HEK293 (cell line): ENCODE measurements around the gene KCNC4.

Experiments used
- CTCF ChIP-seq: fragments of 450-650 bp; formaldehyde crosslinking; IDR thresholded peaks from 2 replicates; pipeline ENCODE4 v1.5.1; 2016; ENCODE audit warnings: missing biosample characterization, missing genetic modification characterization
- GLIS2 ChIP-seq: fragments of 450-650 bp; formaldehyde crosslinking; IDR thresholded peaks from 2 replicates; pipeline ENCODE4 v1.5.1; 2016; ENCODE audit warnings: missing biosample characterization, missing genetic modification characterization
- HOXA7 ChIP-seq: sonication (generic); formaldehyde crosslinking; IDR thresholded peaks from 2 replicates; pipeline ENCODE4 v1.8.1; 2022; ENCODE audit warnings: missing genetic modification reagents, borderline replicate concordance
- KLF1 ChIP-seq: fragments of 450-650 bp; formaldehyde crosslinking; IDR thresholded peaks from 2 replicates; pipeline ENCODE4 v1.5.1; 2016; ENCODE audit warnings: missing biosample characterization, missing genetic modification characterization
- TCF7L2 ChIP-seq: IDR thresholded peaks from 2 replicates; pipeline ENCODE4 v1.6.1; 2011; ENCODE audit warnings: low read depth, mild to moderate bottlenecking, inconsistent platforms, low read length, moderate library complexity, borderline replicate concordance
- WT1 ChIP-seq: fragments of 450-650 bp; formaldehyde crosslinking; IDR thresholded peaks from 2 replicates; pipeline ENCODE4 v1.5.1; 2016; ENCODE audit warnings: missing biosample characterization, missing genetic modification characterization
- ZBTB10 ChIP-seq: fragments of 450-650 bp; formaldehyde crosslinking; IDR thresholded peaks from 2 replicates; pipeline ENCODE4 v1.5.1; 2016; ENCODE audit warnings: missing biosample characterization, missing genetic modification characterization
- ZBTB8A ChIP-seq: fragments of 450-650 bp; formaldehyde crosslinking; IDR thresholded peaks from 2 replicates; pipeline ENCODE4 v1.5.1; 2016; ENCODE audit warnings: missing biosample characterization, missing genetic modification characterization
- ZNF530 ChIP-seq: fragments of 450-650 bp; formaldehyde crosslinking; IDR thresholded peaks from 2 replicates; pipeline ENCODE4 v1.5.1; 2016; ENCODE audit warnings: low read depth, missing biosample characterization, missing genetic modification characterization
- ZNF76 ChIP-seq: fragments of 450-650 bp; formaldehyde crosslinking; IDR thresholded peaks from 2 replicates; pipeline ENCODE4; 2016; ENCODE audit warnings: low read depth, missing biosample characterization, missing genetic modification characterization, borderline replicate concordance
- ZSCAN18 ChIP-seq: fragments of 450-650 bp; formaldehyde crosslinking; IDR thresholded peaks from 2 replicates; pipeline ENCODE4 v1.5.1; 2016; ENCODE audit warnings: missing biosample characterization, missing genetic modification characterization
- TF ChIP-seq, protein P1 (sequence below): fragments of 450-650 bp; formaldehyde crosslinking; IDR thresholded peaks from 2 replicates; pipeline ENCODE4 v1.5.1; 2016; ENCODE audit warnings: missing biosample characterization, missing genetic modification characterization

DNA sequence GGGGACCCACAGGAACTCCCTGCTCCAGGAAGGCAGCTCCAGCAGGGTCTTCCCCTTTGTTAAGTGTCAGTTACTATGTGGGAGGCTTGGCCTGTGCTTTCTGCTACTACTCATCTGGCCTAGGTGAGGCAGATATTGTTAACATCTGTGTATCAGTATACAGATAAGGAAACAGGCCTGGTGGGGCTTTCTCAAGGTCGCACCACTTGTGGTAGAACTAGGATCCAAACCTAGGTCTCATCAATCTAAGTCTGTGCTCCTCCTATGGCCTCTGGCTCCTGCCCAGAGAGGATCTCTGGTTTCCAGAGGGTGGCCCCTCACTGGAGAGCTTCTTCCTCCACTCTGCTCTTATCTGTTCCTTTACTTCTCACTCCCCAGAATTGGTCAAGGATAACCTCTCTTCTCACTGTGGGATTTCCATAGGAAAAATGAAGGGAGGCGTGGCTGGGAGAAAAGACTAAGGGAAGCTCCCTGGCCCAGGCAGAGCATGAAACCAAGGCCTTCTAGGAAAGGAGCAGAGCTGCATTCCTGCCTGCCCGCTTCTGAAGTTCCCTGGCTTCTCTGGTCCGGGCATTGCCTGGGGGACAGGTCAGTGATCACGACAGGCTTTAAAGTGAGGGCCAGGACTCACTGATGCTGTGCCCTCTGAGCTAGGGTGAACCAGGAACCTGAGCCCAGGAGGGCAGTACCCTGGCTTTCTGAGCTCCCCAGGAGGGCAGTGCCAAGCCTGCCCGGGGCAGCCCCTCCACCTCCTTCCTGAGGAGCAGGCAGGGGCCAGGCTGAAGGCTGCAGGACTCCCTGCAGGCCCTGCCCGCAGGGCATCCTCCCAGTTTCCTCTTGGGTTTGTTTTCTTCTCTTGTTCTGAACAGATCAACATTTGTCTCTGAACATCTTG is 5.8 kb downstream of the KCNC4 start:
- TF ChIP-seq CTCF (tag by site-specific recombination) (no peak), ZBTB8A (tag by site-specific recombination) (no peak), TCF7L2 (no peak), ZNF76 (tag by site-specific recombination) (no peak), GLIS2 (tag by site-specific recombination) (no peak), KLF1 (tag by site-specific recombination) (no peak), ZNF530 (tag by site-specific recombination) (no peak), ZBTB10 (tag by site-specific recombination) (no peak), WT1 (no peak), HOXA7 (CRISPR knock-in tag) (no peak), ZSCAN18 (tag by site-specific recombination) (no peak)
- TF ChIP-seq, protein P1, sequence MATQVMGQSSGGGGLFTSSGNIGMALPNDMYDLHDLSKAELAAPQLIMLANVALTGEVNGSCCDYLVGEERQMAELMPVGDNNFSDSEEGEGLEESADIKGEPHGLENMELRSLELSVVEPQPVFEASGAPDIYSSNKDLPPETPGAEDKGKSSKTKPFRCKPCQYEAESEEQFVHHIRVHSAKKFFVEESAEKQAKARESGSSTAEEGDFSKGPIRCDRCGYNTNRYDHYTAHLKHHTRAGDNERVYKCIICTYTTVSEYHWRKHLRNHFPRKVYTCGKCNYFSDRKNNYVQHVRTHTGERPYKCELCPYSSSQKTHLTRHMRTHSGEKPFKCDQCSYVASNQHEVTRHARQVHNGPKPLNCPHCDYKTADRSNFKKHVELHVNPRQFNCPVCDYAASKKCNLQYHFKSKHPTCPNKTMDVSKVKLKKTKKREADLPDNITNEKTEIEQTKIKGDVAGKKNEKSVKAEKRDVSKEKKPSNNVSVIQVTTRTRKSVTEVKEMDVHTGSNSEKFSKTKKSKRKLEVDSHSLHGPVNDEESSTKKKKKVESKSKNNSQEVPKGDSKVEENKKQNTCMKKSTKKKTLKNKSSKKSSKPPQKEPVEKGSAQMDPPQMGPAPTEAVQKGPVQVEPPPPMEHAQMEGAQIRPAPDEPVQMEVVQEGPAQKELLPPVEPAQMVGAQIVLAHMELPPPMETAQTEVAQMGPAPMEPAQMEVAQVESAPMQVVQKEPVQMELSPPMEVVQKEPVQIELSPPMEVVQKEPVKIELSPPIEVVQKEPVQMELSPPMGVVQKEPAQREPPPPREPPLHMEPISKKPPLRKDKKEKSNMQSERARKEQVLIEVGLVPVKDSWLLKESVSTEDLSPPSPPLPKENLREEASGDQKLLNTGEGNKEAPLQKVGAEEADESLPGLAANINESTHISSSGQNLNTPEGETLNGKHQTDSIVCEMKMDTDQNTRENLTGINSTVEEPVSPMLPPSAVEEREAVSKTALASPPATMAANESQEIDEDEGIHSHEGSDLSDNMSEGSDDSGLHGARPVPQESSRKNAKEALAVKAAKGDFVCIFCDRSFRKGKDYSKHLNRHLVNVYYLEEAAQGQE (tag by site-specific recombination): no peak
